HCT116 (cell line): ENCODE data around the gene DNAJC9. TPM values are rescaled to one million over a fixed set of nuclear protein-coding genes. Genes with fewer than 3 reads are reported as not detected.

Experiments used
- ATAC-seq: fragments of 200-7000 bp; cut with Tn5 transposase; 2 replicates; pipeline ENCODE4 v1.9.1; 2020; ENCODE audit warnings: mild to moderate bottlenecking, moderate library complexity
- BruUV-seq: library from RNA; stranded (reverse); fragments of 400-500 nt; replicated peaks from 2 replicates; lab custom pipeline; 2021; lab: Mats Ljungman, UMichigan
- CTCF ChIA-PET: fragments of 300-600 bp; sonication (Branson Sonifier 250); formaldehyde crosslinking; loops from one replicate; lab custom pipeline; 2021; ENCODE audit warnings: antibody characterized with exemption; lab: Charles Lee
- POLR2A ChIA-PET: fragments of 300-600, 350-600 bp; sonication (Branson Sonifier 250); formaldehyde crosslinking; loops from one replicate; lab custom pipeline; 2021; ENCODE audit warnings: antibody characterized with exemption; lab: Charles Lee
- RAD21 ChIA-PET, 2 experiments: fragments of 300-600 bp; sonication (Branson Sonifier 250); formaldehyde crosslinking; loops; one replicate each; lab custom pipeline; 2023; ENCODE audit warnings: low total read pairs in 2 of 2; ENCODE audit not compliant: uncharacterized antibody in 2 of 2, unreplicated experiment in 2 of 2, low non-redundant PET in 1 of 2; lab: Charles Lee
- DNase-seq: peaks from one replicate; pipeline ENCODE4 v3.0.0-alpha.2; 2010; ENCODE audit warnings: low read depth, low spot score
- H2AFZ ChIP-seq: fragments of 200-600 bp; shearing (Covaris generic), sonication (generic); 2 replicates; pipeline ENCODE4 v1.6.1; 2017; ENCODE audit warnings: low read depth, mixed run types, mixed read lengths, antibody characterized with exemption, low read length; ENCODE audit not compliant: poor library complexity, severe bottlenecking
- H3K27ac ChIP-seq: 2 replicates; pipeline ENCODE4 v1.5.1; 2012; ENCODE audit warnings: low read depth, low read length
- H3K27me3 ChIP-seq: fragments of 200-600 bp; sonication (generic); 2 replicates; pipeline ENCODE4 v1.6.1; 2016; ENCODE audit warnings: mixed run types, low read length, mixed read lengths; ENCODE audit not compliant: insufficient read depth
- H3K36me3 ChIP-seq, 2 experiments: fragments of 200-500 bp in 1 of 2; fragments of 200-600 bp in 1 of 2; sonication (Bioruptor generic) in 1 of 2; sonication (generic) in 1 of 2; 2 replicates each; pipeline versions ENCODE4 v1.5.1 to v1.6.1; 2014 to 2016; ENCODE audit warnings: low read length in 2 of 2, inconsistent platforms in 1 of 2, mixed read lengths in 1 of 2, mixed run types in 1 of 2; ENCODE audit not compliant: insufficient read depth in 2 of 2, control insufficient read depth in 1 of 2
- H3K4me1 ChIP-seq, 2 experiments: fragments of 200-600 bp in 1 of 2; sonication (generic) in 1 of 2; 2 replicates each; pipeline versions ENCODE4 v1.5.1 to v1.6.1; 2012 to 2017; ENCODE audit warnings: low read length in 2 of 2, inconsistent platforms in 1 of 2, mild to moderate bottlenecking in 1 of 2, mixed read lengths in 1 of 2, mixed run types in 1 of 2, moderate library complexity in 1 of 2; ENCODE audit not compliant: insufficient read depth in 2 of 2, control insufficient read depth in 1 of 2
- H3K4me2 ChIP-seq: fragments of 200-600 bp; sonication (generic); 2 replicates; pipeline ENCODE4 v1.6.1; 2017; ENCODE audit warnings: mixed run types, low read length, mixed read lengths
- H3K4me3 ChIP-seq, 2 experiments: fragments of 200-600 bp in 1 of 2; sonication (generic) in 1 of 2; replicated peaks in 1 of 2; 2 replicates each; pipeline ENCODE4 v1.5.1; 2011 to 2016; ENCODE audit warnings: low read length in 2 of 2, control low read depth in 1 of 2, low read depth in 1 of 2, mild to moderate bottlenecking in 1 of 2, mixed read lengths in 1 of 2, mixed run types in 1 of 2
- H3K79me2 ChIP-seq: fragments of 200-600 bp; sonication (generic); 2 replicates; pipeline ENCODE4 v1.6.1; 2017; ENCODE audit warnings: mild to moderate bottlenecking, mixed run types, low read length, moderate library complexity, mixed read lengths; ENCODE audit not compliant: insufficient read depth
- H3K9ac ChIP-seq: fragments of 200-600 bp; sonication (generic); 2 replicates; pipeline ENCODE4 v1.6.1; 2016; ENCODE audit warnings: low read length, mixed read lengths
- H3K9me2 ChIP-seq: fragments of 200-600 bp; sonication (generic), shearing (Covaris generic); 2 replicates; pipeline ENCODE4 v1.6.1; 2017; ENCODE audit warnings: mixed run types, mild to moderate bottlenecking, moderate library complexity; ENCODE audit not compliant: insufficient read depth
- H3K9me3 ChIP-seq, 2 experiments: fragments of 200-500 bp in 1 of 2; fragments of 200-600 bp in 1 of 2; sonication (Bioruptor generic) in 1 of 2; sonication (generic) in 1 of 2; 2 replicates each; pipeline ENCODE4 v1.6.1; 2014 to 2017; ENCODE audit warnings: low read length in 2 of 2, mixed read lengths in 2 of 2, inconsistent platforms in 1 of 2, low read depth in 1 of 2, mild to moderate bottlenecking in 1 of 2, mixed run types in 1 of 2, moderate library complexity in 1 of 2; ENCODE audit not compliant: control insufficient read depth in 1 of 2, insufficient read depth in 1 of 2
- H4K20me1 ChIP-seq: fragments of 200-600 bp; sonication (generic), shearing (Covaris generic); 2 replicates; pipeline ENCODE4 v1.6.1; 2017; ENCODE audit warnings: mixed run types, mild to moderate bottlenecking, moderate library complexity; ENCODE audit not compliant: insufficient read depth
- CBX3 ChIP-seq: IDR thresholded peaks from 2 replicates; pipeline ENCODE4 v1.6.1; 2012; ENCODE audit warnings: low read depth
- CEBPB ChIP-seq: IDR thresholded peaks from 2 replicates; pipeline ENCODE4 v1.6.1; 2012; ENCODE audit warnings: low read depth
- EGR1 ChIP-seq: IDR thresholded peaks from 2 replicates; pipeline ENCODE4 v1.6.1; 2012; ENCODE audit warnings: low read depth
- EZH2phosphoT487 ChIP-seq: fragments of 200-600 bp; IDR thresholded peaks from 2 replicates; pipeline ENCODE4 v1.6.1; 2018; ENCODE audit warnings: antibody characterized with exemption, borderline replicate concordance
- MAX ChIP-seq: IDR thresholded peaks from 2 replicates; pipeline ENCODE4 v1.6.1; 2012
- POLR2A ChIP-seq: IDR thresholded peaks from 2 replicates; pipeline ENCODE4 v1.7.0; 2011; ENCODE audit warnings: borderline replicate concordance; ENCODE audit not compliant: insufficient read depth, insufficient read length; ENCODE audit errors: extremely low read depth
- POLR2AphosphoS5 ChIP-seq: IDR thresholded peaks from 2 replicates; pipeline ENCODE4 v1.6.1; 2011; ENCODE audit warnings: mild to moderate bottlenecking, low read depth, low read length, moderate library complexity
- SIN3A ChIP-seq: IDR thresholded peaks from 2 replicates; pipeline ENCODE4 v1.6.1; 2012; ENCODE audit warnings: low read depth
- SRF ChIP-seq: IDR thresholded peaks from 2 replicates; pipeline ENCODE4 v1.6.1; 2012; ENCODE audit warnings: low read depth
- YY1 ChIP-seq: IDR thresholded peaks from 2 replicates; pipeline ENCODE4 v1.6.1; 2011; ENCODE audit warnings: low read length, low read depth, moderate library complexity, mild to moderate bottlenecking; ENCODE audit not compliant: insufficient replicate concordance; ENCODE audit errors: extremely low read depth
- ZFX ChIP-seq: fragments of 450-650 bp; IDR thresholded peaks from 2 replicates; pipeline ENCODE4 v1.6.1; 2017
- ZNF274 ChIP-seq: fragments of 200-500 bp; sonication (Bioruptor generic); IDR thresholded peaks from 2 replicates; pipeline ENCODE4 v1.6.1; 2014; ENCODE audit warnings: mild to moderate bottlenecking, low read depth, low read length, inconsistent platforms
- intact Hi-C: fragments of 100-400 bp; cut with micrococcal nuclease; formaldehyde crosslinking; loops from 2 replicates; pipeline ENCODE4 v1.10.0; 2022
- total RNA-seq: library from RNA; stranded (reverse); gene quantifications from one replicate; pipeline ENCODE4 v1.2.1, GENCODE V29; 2021; ENCODE audit not compliant: unreplicated experiment
- TF ChIP-seq, protein P1 (sequence below): IDR thresholded peaks from 2 replicates; pipeline ENCODE4 v1.6.1; 2012; ENCODE audit warnings: low read depth
- TF ChIP-seq, protein P2 (sequence below), 3 experiments: fragments of 200-600 bp in 1 of 3; sonication (generic) in 1 of 3; IDR thresholded peaks in 2 of 3; conservative IDR thresholded peaks in 1 of 3; 2 replicates each; pipeline ENCODE4 v1.5.1; 2012 to 2017; ENCODE audit warnings: low read depth in 2 of 3, low read length in 2 of 3, antibody characterized with exemption in 1 of 3, borderline replicate concordance in 1 of 3, control low read depth in 1 of 3, mild to moderate bottlenecking in 1 of 3, mixed read lengths in 1 of 3, mixed run types in 1 of 3, moderate library complexity in 1 of 3; ENCODE audit not compliant: insufficient read depth in 1 of 3
- TF ChIP-seq, protein P3 (sequence below): IDR thresholded peaks from 2 replicates; pipeline ENCODE4 v1.6.1; 2012

Gene DNAJC9
- total RNA-seq, 1 experiment from 2014 or later: 40.3 TPM

GRCh38 chr10:73206385-73206784 is 40.7 kb downstream of the DNAJC9 start:
- H3K4me1 ChIP-seq: no peaks in the 10 kb centered on the region
- CTCF ChIA-PET: no interaction called here
- BruUV-seq: no TSS peak

More at GRCh38 chr10:73206385-73206784, 40.7 kb downstream of the DNAJC9 start:
- Histone ChIP-seq H3K27me3 (no peaks in the 10 kb centered on the region), H3K9me2 (no peaks in the 10 kb centered on the region), H3K4me2 (no peak overlapping the region), H3K79me2 (no peaks in the 10 kb centered on the region), H3K9me3 (no peaks in the 10 kb centered on the region), H3K9ac (no peak overlapping the region), H3K4me3 (no peak overlapping the region), H4K20me1 (no peaks in the 10 kb centered on the region), H3K27ac (no peak overlapping the region), H2AFZ (no peak overlapping the region), H3K36me3 (no peaks in the 10 kb centered on the region)
- POLR2A ChIA-PET: no interaction called here
- intact Hi-C loops: no loop called here
- ATAC-seq (no peak), DNase-seq (no peak)
- TF ChIP-seq ZFX (no peak), YY1 (no peak), SIN3A (no peak), MAX (no peak), ZNF274 (no peak), POLR2AphosphoS5 (no peak), EGR1 (no peak), SRF (no peak), EZH2phosphoT487 (no peak), POLR2A (no peak), CBX3 (no peak), CEBPB (no peak)
- TF ChIP-seq, protein P1, sequence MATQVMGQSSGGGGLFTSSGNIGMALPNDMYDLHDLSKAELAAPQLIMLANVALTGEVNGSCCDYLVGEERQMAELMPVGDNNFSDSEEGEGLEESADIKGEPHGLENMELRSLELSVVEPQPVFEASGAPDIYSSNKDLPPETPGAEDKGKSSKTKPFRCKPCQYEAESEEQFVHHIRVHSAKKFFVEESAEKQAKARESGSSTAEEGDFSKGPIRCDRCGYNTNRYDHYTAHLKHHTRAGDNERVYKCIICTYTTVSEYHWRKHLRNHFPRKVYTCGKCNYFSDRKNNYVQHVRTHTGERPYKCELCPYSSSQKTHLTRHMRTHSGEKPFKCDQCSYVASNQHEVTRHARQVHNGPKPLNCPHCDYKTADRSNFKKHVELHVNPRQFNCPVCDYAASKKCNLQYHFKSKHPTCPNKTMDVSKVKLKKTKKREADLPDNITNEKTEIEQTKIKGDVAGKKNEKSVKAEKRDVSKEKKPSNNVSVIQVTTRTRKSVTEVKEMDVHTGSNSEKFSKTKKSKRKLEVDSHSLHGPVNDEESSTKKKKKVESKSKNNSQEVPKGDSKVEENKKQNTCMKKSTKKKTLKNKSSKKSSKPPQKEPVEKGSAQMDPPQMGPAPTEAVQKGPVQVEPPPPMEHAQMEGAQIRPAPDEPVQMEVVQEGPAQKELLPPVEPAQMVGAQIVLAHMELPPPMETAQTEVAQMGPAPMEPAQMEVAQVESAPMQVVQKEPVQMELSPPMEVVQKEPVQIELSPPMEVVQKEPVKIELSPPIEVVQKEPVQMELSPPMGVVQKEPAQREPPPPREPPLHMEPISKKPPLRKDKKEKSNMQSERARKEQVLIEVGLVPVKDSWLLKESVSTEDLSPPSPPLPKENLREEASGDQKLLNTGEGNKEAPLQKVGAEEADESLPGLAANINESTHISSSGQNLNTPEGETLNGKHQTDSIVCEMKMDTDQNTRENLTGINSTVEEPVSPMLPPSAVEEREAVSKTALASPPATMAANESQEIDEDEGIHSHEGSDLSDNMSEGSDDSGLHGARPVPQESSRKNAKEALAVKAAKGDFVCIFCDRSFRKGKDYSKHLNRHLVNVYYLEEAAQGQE: no peak
- TF ChIP-seq, protein P2, sequence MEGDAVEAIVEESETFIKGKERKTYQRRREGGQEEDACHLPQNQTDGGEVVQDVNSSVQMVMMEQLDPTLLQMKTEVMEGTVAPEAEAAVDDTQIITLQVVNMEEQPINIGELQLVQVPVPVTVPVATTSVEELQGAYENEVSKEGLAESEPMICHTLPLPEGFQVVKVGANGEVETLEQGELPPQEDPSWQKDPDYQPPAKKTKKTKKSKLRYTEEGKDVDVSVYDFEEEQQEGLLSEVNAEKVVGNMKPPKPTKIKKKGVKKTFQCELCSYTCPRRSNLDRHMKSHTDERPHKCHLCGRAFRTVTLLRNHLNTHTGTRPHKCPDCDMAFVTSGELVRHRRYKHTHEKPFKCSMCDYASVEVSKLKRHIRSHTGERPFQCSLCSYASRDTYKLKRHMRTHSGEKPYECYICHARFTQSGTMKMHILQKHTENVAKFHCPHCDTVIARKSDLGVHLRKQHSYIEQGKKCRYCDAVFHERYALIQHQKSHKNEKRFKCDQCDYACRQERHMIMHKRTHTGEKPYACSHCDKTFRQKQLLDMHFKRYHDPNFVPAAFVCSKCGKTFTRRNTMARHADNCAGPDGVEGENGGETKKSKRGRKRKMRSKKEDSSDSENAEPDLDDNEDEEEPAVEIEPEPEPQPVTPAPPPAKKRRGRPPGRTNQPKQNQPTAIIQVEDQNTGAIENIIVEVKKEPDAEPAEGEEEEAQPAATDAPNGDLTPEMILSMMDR (IDR thresholded peaks at IDR 0.05 in 2 of 3, conservative IDR thresholded peaks at IDR 0.05 in 1 of 3; ENCODE audit: borderline replicate concordance in 1 of 3, insufficient read depth in 1 of 3, low read depth in 2 of 3, low read length in 2 of 3): no peak
- TF ChIP-seq, protein P3, sequence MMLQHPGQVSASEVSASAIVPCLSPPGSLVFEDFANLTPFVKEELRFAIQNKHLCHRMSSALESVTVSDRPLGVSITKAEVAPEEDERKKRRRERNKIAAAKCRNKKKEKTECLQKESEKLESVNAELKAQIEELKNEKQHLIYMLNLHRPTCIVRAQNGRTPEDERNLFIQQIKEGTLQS: no peak
- RAD21 ChIA-PET: no interaction called here
